ENCODE measurements around the gene NUCB2. TPM values are rescaled to one million over a fixed set of nuclear protein-coding genes. Genes with fewer than 3 reads are reported as not detected.

NUCB2 gene
- total and polyA plus RNA-seq, 2 of the 13 experiments (the other 11 are each of a cell fraction or from before 2014, with no cell fraction given): 54.2 to 82.4 TPM

- TF ChIP-seq ARID5B (CRISPR knock-in tag; IDR thresholded peaks at IDR 0.05): 0 out of 2 replicates have a peak, but pooled peaks have one; percentile 11
- TF ChIP-seq KLF9 (CRISPR knock-in tag; IDR thresholded peaks at IDR 0.05; ENCODE audit: low read depth): no peak
- TF ChIP-seq ZSCAN5A (CRISPR knock-in tag; IDR thresholded peaks at IDR 0.05; ENCODE audit: borderline replicate concordance): no peak
- TF ChIP-seq, protein P1, sequence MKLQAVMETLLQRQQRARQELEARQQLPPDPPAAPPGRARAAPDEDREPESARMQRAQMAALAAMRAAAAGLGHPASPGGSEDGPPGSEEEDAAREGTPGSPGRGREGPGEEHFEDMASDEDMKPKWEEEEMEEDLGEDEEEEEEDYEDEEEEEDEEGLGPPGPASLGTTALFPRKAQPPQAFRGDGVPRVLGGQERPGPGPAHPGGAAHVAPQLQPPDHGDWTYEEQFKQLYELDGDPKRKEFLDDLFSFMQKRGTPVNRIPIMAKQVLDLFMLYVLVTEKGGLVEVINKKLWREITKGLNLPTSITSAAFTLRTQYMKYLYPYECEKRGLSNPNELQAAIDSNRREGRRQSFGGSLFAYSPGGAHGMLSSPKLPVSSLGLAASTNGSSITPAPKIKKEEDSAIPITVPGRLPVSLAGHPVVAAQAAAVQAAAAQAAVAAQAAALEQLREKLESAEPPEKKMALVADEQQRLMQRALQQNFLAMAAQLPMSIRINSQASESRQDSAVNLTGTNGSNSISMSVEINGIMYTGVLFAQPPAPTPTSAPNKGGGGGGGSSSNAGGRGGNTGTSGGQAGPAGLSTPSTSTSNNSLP (IDR thresholded peaks at IDR 0.05; ENCODE audit: low read depth, low read length): no peak
- TF ChIP-seq ZKSCAN8 (CRISPR knock-in tag; IDR thresholded peaks at IDR 0.05; ENCODE audit: borderline replicate concordance): 0 out of 2 replicates have a peak, but pooled peaks have one; percentile 12
- no peak for TF ChIP-seq ZNF660 (CRISPR knock-in tag; IDR thresholded peaks at IDR 0.05; ENCODE audit: borderline replicate concordance, low read depth)
- no peak for TF ChIP-seq ZNF678 (CRISPR knock-in tag; IDR thresholded peaks at IDR 0.05)
- no peak for TF ChIP-seq ZNF143 (CRISPR knock-in tag; IDR thresholded peaks at IDR 0.05)
- TF ChIP-seq FLYWCH1 (CRISPR knock-in tag; IDR thresholded peaks at IDR 0.05): no peak
- 0 out of 2 replicates have a peak, but pooled peaks have one; percentile 2 for TF ChIP-seq ZNF589 (CRISPR knock-in tag; conservative IDR thresholded peaks at IDR 0.05)
- TF ChIP-seq MEF2D (CRISPR knock-in tag; IDR thresholded peaks at IDR 0.05): no peak
- TF ChIP-seq, protein P2, sequence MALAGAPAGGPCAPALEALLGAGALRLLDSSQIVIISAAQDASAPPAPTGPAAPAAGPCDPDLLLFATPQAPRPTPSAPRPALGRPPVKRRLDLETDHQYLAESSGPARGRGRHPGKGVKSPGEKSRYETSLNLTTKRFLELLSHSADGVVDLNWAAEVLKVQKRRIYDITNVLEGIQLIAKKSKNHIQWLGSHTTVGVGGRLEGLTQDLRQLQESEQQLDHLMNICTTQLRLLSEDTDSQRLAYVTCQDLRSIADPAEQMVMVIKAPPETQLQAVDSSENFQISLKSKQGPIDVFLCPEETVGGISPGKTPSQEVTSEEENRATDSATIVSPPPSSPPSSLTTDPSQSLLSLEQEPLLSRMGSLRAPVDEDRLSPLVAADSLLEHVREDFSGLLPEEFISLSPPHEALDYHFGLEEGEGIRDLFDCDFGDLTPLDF (CRISPR knock-in tag; IDR thresholded peaks at IDR 0.05): no peak
- 0 out of 2 replicates have a peak, but pooled peaks have one; percentile 17 for TF ChIP-seq MTF2 (CRISPR knock-in tag; IDR thresholded peaks at IDR 0.05; ENCODE audit: borderline replicate concordance)
- TF ChIP-seq, protein P3, sequence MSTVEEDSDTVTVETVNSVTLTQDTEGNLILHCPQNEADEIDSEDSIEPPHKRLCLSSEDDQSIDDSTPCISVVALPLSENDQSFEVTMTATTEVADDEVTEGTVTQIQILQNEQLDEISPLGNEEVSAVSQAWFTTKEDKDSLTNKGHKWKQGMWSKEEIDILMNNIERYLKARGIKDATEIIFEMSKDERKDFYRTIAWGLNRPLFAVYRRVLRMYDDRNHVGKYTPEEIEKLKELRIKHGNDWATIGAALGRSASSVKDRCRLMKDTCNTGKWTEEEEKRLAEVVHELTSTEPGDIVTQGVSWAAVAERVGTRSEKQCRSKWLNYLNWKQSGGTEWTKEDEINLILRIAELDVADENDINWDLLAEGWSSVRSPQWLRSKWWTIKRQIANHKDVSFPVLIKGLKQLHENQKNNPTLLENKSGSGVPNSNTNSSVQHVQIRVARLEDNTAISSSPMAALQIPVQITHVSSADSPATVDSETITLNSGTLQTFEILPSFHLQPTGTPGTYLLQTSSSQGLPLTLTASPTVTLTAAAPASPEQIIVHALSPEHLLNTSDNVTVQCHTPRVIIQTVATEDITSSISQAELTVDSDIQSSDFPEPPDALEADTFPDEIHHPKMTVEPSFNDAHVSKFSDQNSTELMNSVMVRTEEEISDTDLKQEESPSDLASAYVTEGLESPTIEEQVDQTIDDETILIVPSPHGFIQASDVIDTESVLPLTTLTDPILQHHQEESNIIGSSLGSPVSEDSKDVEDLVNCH (CRISPR knock-in tag; IDR thresholded peaks at IDR 0.05): no peak
- no peak for TF ChIP-seq ARHGAP35 (CRISPR knock-in tag; IDR thresholded peaks at IDR 0.05; ENCODE audit: borderline replicate concordance)
- TF ChIP-seq SAFB2 (CRISPR knock-in tag; IDR thresholded peaks at IDR 0.05; ENCODE audit: borderline replicate concordance, low read depth): no peak
- TF ChIP-seq FOXA3 (CRISPR knock-in tag; IDR thresholded peaks at IDR 0.05): no peak
- TF ChIP-seq HMGA1 (CRISPR knock-in tag; conservative IDR thresholded peaks at IDR 0.05): no peak
Measured at GRCh38 chr11:17275400-17276235, 921 bp upstream of the NUCB2 start (continued).
